Measurements from ENCODE around the gene OSBPL6.

The OSBPL6 gene

GRCh38 chr2:178250429-178250828, 56.1 kb downstream of the OSBPL6 start (continued):
- TF ChIP-seq, protein P1, sequence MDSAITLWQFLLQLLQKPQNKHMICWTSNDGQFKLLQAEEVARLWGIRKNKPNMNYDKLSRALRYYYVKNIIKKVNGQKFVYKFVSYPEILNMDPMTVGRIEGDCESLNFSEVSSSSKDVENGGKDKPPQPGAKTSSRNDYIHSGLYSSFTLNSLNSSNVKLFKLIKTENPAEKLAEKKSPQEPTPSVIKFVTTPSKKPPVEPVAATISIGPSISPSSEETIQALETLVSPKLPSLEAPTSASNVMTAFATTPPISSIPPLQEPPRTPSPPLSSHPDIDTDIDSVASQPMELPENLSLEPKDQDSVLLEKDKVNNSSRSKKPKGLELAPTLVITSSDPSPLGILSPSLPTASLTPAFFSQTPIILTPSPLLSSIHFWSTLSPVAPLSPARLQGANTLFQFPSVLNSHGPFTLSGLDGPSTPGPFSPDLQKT (IDR thresholded peaks at IDR 0.05; ENCODE audit: borderline replicate concordance, low read depth, low read length): no peak
- TF ChIP-seq, protein P2, sequence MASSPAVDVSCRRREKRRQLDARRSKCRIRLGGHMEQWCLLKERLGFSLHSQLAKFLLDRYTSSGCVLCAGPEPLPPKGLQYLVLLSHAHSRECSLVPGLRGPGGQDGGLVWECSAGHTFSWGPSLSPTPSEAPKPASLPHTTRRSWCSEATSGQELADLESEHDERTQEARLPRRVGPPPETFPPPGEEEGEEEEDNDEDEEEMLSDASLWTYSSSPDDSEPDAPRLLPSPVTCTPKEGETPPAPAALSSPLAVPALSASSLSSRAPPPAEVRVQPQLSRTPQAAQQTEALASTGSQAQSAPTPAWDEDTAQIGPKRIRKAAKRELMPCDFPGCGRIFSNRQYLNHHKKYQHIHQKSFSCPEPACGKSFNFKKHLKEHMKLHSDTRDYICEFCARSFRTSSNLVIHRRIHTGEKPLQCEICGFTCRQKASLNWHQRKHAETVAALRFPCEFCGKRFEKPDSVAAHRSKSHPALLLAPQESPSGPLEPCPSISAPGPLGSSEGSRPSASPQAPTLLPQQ (tag by site-specific recombination; IDR thresholded peaks at IDR 0.05): no peak
- no peak for TF ChIP-seq ZNF404 (tag by site-specific recombination; IDR thresholded peaks at IDR 0.05)
- no peak for TF ChIP-seq ZNF600 (tag by site-specific recombination; IDR thresholded peaks at IDR 0.05)

DNA sequence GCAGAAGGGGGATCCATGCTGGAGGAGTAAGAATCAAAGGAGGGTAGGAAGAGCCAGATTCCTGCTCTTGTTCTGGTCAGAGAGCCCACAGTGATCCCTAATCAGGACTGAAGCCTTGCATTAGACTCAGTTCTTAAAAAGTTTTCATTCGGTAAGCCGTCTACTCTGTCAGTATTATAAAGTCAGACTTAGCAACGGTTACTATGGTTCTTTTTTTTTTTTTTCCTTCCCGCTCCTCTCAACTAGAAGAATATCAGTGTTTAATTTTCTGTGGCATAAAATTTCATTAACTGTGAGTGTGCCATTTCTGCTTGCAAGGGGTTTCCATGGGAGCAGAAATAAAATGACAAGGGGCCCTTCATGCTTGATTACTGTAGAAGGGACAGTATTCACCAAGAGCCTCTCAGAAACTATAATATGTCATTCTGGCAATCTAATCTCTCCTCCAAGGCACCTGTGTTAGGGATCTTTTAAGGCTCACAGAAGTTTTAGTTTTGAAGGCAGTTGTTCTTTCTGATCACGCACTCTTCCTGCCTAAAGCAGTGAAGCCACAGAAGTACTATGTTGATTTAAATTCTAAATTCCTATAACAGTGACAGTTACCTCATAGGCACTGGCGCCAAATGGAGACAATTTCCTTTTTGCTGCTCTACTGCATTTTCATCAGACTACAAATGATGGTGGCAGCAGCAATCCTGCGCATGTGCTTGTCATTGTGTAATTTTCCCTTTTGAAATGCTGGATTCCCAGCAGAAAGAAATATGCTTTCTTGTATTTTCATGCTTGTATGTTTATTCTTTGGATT, 57.0 kb downstream of the OSBPL6 start:
- CTCF ChIA-PET: interaction anchor here (0.6 kb wide), 1 partner anchor 1682 kb away, joined by 3 read pairs; no protein-coding TSS in a partner anchor
- POLR2A ChIA-PET: no interaction called here
- no peak overlapping the region for H3K4me3 ChIP-seq (ENCODE audit: low read depth, low read length)

GRCh38 chr2:178256382-178257042, 62.2 kb downstream of the OSBPL6 start:
- H3K4me3 ChIP-seq (ENCODE audit: low read depth, low read length): no peak overlapping the region
- CTCF ChIA-PET: interaction anchor here (0.8 to 1.7 kb wide), 3 partner anchors 25 to 146 kb away, joined by 3 to 4 read pairs (median 3); no protein-coding TSS in a partner anchor
- H3K9me3 ChIP-seq (ENCODE audit: control insufficient read depth, insufficient read depth, low read depth, low read length): no peaks in the 10 kb centered on the region
- TF ChIP-seq ZSCAN18 (tag by site-specific recombination; IDR thresholded peaks at IDR 0.05) (no peak), ZNF791 (tag by site-specific recombination; IDR thresholded peaks at IDR 0.05) (no peak), ZNF394 (tag by site-specific recombination; IDR thresholded peaks at IDR 0.05; ENCODE audit: borderline replicate concordance) (no peak), ZNF76 (tag by site-specific recombination; IDR thresholded peaks at IDR 0.05; ENCODE audit: borderline replicate concordance, low read depth) (no peak), HOXA7 (CRISPR knock-in tag; IDR thresholded peaks at IDR 0.05; ENCODE audit: borderline replicate concordance) (no peak), PRDM6 (tag by site-specific recombination; IDR thresholded peaks at IDR 0.05) (peak; percentile 1; the same call in 1 of the 2 replicates)
- TF ChIP-seq, protein P3, sequence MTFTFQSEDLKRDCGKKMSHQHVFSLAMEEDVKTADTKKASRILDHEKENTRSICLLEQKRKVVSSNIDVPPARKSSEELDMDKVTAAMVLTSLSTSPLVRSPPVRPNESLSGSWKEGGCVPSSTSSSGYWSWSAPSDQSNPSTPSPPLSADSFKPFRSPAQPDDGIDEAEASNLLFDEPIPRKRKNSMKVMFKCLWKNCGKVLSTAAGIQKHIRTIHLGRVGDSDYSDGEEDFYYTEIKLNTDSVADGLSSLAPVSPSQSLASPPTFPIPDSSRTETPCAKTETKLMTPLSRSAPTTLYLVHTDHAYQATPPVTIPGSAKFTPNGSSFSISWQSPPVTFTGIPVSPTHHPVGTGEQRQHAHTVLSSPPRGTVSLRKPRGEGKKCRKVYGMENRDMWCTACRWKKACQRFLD (tag by site-specific recombination; IDR thresholded peaks at IDR 0.05): no peak
- 0 out of 2 replicates have a peak, but pooled peaks cover 5% of the 10 kb centered on the region for H3K4me1 ChIP-seq (ENCODE audit: control insufficient read depth, insufficient read depth, low read length)
- no peaks in the 10 kb centered on the region for H3K36me3 ChIP-seq (ENCODE audit: control insufficient read depth in 2 of 2, insufficient read depth in 1 of 2, low read length in 2 of 2)
- POLR2A ChIA-PET: interaction anchor here (0.6 kb wide), 1 partner anchor 232 kb away, joined by 4 read pairs; no protein-coding TSS in a partner anchor
- no peak overlapping the region for H3K27ac ChIP-seq (ENCODE audit: extremely low read depth, low read depth, low read length)

More for the DNA sequence above, 57.0 kb downstream of the OSBPL6 start:
- Histone ChIP-seq H3K4me1 (ENCODE audit: control insufficient read depth, insufficient read depth, low read length) (0 out of 2 replicates have a peak, but pooled peaks cover 4% of the 10 kb centered on the region), H3K9me3 (ENCODE audit: control insufficient read depth, insufficient read depth, low read depth, low read length) (no peaks in the 10 kb centered on the region), H3K36me3 (ENCODE audit: control insufficient read depth in 2 of 2, insufficient read depth in 1 of 2, low read length in 2 of 2) (no peaks in the 10 kb centered on the region), H3K27ac (ENCODE audit: extremely low read depth, low read depth, low read length) (no peak overlapping the region)
- no peak for TF ChIP-seq YY1 (tag by site-specific recombination; IDR thresholded peaks at IDR 0.05)
- no peak for TF ChIP-seq ZNF514 (tag by site-specific recombination; IDR thresholded peaks at IDR 0.05)
- no peak for TF ChIP-seq ZNF670 (tag by site-specific recombination; IDR thresholded peaks at IDR 0.05; ENCODE audit: low read depth)
- no peak for TF ChIP-seq GLIS2 (tag by site-specific recombination; IDR thresholded peaks at IDR 0.05)
- TF ChIP-seq ZBTB20 (tag by site-specific recombination; IDR thresholded peaks at IDR 0.05): no peak
- TF ChIP-seq KLF16 (tag by site-specific recombination; IDR thresholded peaks at IDR 0.05): no peak
- TF ChIP-seq KLF10 (tag by site-specific recombination; IDR thresholded peaks at IDR 0.05): no peak
- TF ChIP-seq ZBTB10 (tag by site-specific recombination; IDR thresholded peaks at IDR 0.05): no peak
- TF ChIP-seq PRDM1 (tag by site-specific recombination; IDR thresholded peaks at IDR 0.05): no peak

Data from HEK293 (cell line).